NCI-H1048 (cell line): ENCODE data around the gene PATE4.
A peak's percentile ranks its signal among the peaks of the same experiment; 100 is the strongest.
"Not testable (repeated sequence)": the region's sequence is repeated elsewhere in the genome, so short reads cannot be mapped to it uniquely, and the experiment has no call there.

Source experiments
- DNase-seq: peaks from one replicate; lab custom pipeline; 2025; lab: John Stamatoyannopoulos, UW

The PATE4 gene, protein sequence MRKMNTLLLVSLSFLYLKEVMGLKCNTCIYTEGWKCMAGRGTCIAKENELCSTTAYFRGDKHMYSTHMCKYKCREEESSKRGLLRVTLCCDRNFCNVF

DNA sequence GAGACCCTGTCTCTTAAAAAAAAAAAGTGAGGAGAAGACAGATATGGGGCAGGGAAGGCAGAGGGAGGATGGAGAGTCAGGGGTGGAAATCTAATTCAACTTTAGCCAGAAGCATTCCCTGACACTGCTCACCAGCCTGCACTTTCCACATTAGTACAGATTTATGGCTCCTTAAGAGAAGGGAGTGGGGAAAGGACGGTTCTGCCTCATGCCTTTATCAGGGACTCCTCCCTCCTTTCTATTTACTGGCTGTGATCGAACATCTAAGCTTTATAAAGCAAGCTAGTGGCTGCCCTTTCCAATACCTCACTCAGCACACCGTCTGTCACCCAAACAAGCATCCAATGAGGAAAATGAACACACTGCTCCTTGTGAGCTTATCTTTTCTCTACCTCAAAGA lies at the start of gene PATE4:
TSS of gene PATE4 (plus strand) at position 301 of the 400 bp plus-strand sequence. CDS start at position 345, 44 bp downstream.
- DNase-seq, result no peak

DNA sequence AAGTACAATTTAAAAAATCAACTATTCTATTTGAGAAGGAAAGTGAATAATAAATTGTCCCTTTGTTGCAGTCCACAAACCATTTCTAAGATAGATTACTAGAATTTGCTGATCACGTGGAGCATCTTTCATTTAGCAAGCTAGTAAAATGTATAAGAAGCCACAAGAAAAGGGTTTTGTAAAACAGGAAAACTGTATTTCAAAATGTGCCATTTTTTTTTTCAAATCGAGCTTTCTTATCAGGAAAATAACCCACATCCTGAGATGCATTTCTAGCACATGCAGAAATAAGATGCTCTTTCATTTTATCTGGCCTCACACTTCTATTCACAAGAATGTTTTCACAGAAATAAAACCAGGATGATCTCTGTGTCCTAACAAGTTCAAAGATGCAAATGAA lies 48.4 kb upstream of the PATE4 start:
- DNase-seq, result no peak

DNA sequence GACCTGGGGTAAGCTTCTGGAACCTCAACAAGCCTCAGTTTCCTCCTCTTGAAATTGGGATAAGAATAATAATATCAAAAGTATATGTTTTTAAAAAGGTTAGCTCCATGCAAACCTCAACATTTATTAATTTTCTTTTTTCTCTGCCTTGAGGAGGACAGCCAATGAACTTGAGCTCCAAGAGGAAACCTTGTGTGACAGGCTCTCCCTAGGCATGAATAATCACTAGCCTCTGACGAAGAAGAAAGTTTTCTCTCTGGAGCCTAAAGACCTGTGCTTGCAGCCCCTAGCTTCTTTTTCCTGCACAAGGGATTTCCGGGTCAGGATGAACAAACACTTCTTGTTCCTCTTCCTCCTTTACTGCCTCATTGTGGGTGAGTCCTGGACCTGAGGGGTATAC lies 45.3 kb upstream of the PATE4 start, which contains the start of gene PATE3:
TSS of gene PATE3 (plus strand) at position 301 of the 400 bp plus-strand sequence. CDS start at position 326, 25 bp downstream.
- no peak for DNase-seq

DNA sequence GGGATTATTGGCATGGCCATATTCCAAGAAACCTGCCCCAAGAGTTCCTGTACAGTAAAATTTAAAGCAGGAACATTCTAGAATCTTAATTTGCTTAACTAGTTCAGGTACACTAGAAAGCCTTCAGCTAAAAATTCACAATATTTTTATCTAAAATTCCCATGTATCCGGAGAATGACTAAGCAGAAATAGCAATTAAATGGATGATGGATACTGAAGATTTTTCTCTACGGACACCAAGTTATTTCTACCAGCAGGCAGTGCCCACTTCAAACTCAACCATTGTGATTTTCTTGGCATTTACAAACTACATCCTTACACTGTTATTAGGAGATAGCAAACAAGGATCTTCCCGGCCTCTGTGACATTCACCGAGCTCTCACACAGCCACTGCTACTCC lies 42.3 kb upstream of the PATE4 start:
- DNase-seq, result no peak

DNA sequence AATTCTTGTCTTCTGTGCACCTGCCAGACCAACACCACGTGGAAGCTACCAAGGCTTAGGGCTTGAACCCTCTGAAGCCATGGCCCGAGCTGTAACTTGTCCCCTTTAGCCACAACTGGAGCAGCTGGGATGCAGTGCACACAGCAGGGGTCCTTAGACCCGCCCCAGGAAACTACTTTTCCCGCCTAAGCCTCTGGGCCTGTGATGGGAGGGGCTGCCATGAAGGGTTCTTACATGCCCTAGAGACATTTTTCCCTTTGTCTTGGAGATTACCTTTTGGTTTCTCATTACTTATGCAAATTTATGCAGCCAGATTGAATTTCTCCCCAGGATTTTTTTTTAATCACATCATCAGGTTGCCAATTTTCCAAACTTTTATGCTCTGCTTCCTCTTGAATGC lies 35.5 kb upstream of the PATE4 start:
- DNase-seq, result no peak

DNA sequence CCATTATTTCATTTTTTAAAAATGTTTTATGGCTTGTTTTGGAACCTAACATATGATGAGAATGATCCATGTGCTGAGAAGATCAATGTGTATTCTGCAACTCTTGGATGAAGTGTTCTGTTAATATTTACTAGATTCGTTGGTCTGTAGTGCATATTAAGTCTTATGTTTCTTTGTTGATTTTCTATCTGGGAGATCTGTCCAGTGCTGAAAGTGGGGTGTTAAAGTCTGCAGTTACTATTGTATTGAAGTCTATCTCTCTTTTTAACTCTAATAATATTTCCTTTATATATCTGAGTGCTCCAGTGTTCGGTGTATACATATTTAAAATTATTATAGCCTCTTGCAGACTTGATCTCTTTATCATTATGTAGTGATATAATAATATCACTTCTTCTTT lies 33.3 kb upstream of the PATE4 start:
- DNase-seq, result no peak

DNA sequence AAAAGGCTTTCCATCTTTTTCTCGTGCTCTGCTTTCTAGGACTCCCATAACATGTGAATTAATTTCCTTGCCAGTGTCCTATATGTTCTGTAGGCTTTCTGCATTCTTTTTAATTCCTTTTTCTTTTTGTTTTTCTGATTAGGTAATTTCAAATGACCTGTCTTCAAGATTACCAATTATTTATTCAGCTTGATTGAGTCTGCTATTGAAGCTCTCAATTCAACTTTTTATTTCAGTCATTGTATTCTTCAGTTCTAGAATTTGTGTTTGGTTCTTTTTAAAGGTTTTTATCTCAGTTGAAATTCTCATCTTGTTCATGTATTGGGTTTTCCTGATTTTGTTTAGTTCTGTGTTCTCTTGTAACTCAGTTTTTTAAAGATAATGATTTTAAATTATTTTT lies 30.7 kb upstream of the PATE4 start:
- DNase-seq, result no peak

DNA sequence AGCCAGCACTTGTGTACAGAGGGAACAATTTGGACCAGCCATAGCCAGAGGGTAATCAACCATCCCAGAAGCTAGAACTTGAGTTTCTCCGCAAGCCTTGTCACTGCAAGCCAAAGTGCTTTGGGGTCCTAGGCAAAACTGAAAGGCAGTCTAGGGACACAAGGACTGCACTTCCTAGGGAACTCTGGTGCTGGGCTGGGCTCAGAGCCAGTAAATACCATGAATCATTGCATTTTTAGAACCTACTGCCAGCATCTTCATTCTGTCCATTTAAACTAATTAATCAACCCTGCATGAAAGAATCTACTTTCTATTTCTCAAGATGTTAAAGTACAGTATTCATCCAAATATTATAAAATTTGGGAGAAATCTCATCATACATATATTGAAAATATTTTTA lies 25.2 kb upstream of the PATE4 start:
- no peak for DNase-seq

DNA sequence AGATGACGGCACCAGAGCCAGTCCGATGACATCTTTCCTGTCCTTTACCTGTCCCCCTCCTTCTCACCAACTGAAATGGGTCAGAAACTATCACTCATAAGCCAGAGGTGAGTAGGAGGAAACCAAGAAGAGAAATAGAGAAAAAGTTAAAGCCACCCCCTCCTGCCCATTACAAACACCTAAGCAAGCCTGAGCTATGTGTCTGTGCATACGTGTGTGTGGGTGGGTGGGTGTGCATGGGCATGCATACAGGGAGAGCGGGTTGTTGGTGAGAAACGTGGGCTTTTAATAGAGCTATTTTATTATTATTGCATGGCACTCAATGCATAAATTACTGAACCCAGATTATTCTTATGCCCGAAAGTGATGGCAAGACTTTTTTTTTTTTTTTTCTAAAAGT lies 2.6 kb downstream of the PATE4 start:
- DNase-seq, result no peak

DNA sequence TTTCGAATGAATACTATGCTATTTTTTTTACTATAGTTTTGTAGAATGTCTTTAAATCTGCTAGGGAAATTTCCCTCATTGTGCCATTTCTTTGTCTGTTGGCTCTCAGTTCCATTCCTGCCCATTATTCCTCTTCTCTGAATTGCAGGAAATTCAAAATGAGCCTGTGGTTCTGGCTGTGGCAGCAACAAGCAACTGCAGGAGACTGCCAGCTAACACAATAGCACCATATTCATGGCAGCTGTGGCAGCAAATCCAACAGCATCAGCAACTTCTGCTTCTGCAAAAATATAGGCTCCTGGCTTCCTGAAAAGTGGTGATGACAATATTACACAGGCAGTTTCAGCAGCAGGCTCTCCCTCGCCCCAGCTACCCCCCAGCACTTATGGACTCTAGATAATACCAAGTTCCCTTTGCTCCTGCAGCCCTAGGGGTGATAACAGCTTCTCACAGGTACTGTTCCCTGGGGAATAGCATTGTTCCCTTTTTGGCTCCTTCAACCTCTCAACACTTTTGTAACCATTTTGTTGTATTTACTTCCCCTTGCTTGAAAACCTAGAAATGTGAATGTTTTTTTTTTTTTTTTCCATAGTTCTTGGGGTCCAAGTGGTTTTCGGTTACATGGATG lies 9.3 kb downstream of the PATE4 start:
- DNase-seq, result no peak

DNA sequence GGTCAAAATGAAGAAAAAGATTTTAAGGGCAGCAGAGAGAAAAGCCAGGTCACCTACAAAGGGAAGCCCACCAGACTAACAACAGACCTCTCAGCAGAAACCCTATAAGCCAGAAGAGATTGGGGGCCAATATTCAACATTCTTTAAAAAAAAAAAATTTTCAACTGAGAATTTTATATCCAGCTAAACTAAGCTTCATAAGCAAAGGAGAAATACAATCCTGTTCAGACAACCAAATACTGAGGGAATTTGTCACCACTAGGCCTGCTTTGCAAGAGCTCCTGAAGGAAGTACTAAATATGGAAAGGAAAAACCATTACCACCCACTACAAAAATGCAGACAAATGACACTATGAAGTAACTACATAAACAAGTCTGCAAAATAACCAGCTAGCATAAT lies 13.1 kb downstream of the PATE4 start:
- no peak for DNase-seq

DNA sequence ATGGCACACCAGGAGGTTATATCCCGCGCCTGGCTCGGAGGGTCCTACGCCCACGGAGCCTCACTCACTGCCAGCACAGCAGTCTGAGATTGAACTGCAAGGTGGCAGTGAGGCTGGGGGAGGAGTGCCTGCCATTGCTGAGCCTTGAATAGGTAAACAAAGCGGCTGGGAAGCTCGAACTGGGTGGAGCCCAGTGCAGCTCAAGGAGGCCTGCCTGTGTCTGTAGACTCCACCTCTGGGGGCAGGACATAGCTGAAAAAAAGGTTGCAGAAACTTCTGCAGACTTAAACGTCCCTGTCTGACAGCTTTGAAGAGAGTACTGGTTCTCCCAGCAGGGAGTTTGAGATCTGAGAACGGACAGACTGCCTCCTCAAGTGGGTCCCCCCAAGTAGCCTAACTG lies 24.6 kb downstream of the PATE4 start:
- DNase-seq, result not testable (repeated sequence)

DNA sequence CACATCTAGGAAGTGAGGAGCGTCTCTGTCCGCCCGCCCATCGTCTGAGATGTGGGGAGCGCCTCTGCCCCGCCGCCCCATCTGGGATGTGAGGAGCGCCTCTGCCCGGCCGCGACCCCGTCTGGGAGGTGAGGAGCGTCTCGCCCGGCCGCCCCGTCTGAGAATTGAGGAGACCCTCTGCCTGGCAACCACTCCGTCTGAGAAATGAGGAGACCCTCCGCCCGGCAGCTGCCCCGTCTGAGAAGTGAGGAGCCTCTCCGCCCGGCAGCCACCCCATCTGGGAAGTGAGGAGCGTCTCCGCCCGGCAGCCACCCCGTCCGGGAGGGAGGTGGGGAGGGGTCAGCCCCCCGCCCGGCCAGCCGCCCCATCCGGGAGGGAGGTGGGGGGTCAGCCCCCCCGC lies 29.7 kb downstream of the PATE4 start:
- DNase-seq, result not testable (repeated sequence)

DNA sequence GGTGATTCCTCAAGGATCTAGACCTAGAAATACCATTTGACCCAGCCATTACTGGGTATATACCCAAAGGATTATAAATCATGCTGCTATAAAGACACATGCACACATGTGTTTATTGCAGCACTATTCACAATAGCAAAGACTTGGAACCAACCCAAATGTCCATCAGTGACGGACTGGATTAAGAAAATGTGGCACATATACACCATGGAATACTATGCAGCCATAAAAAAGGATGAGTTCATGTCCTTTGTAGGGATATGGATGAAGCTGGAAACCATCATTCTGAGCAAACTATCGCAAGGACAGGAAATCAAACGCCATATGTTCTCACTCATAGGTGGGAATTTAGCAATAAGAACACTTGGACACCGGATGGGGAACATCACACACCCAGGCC lies 32.2 kb downstream of the PATE4 start:
- DNase-seq, result not testable (repeated sequence)

DNA sequence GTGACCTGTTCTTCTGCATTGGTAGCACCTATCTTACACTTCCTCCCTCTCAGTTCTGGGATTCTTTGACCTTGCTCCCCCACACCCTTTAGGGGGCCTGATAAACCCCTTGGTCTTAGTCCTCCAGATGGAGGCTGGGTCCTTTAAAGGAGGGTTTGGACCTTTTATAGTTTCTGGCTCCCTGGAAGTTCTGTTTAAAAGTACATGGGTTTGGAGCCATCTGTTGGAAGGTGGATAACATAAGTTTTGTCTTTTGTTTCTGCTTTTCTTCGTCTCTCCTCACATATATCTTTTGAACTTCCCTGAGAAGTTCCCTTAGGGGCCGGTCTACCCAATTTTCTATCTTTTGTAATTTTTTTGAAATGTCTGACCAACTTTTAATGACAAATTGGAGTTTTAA lies 36.4 kb downstream of the PATE4 start:
- no peak for DNase-seq

DNA sequence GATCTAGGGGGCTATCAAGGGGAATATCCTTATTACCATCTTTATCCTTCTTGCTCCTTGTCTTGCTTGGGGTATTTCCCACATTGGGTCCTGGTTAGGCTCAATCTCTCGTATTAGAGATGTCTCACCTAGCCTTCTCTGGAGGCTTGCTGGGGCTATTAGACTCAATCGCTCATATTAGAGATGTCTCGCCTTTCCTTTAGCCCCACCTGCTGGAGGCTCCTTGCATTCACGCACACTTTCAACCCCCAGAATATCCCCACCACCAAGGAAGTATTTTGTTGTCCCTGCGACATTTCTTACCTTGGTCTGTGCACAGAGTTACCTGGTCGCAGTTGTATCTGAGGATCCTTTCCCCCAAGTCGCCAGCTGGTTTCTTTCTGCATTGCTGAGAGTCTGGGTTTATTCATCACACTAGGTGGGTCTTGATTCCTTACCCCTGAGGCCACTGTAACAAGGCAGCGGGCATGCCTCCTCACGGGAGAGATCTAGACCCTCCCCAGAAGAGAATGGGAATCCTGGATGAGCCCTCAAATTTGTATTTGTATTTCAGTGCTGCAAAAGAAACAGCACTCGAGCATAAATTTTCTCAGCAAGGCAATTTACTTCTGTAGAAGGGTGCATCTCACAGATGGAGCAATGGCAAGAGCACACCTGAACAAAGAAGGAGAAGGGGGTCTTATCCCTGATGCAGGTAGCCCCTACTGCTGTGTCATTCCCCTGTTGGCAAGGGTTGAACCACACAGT lies 38.4 kb downstream of the PATE4 start:
- DNase-seq, result peak; percentile 1

DNA sequence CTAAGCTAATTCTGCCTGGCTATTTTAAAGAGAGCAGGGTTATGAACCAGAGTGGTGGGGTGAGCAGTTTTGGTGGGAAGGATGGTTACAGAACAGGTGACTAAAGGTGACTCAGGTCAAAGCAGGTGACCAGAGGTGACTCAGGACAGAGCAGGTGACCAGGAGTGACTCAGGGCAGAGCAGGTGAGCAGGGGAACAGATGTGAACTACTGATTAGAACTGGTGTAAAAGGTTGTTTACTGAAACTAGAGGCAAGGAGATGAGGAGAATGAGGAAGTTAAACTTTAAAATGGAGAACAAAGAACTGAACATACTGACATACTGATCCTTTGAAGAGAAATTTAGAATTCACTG lies 39.0 kb downstream of the PATE4 start:
- no peak for DNase-seq

DNA sequence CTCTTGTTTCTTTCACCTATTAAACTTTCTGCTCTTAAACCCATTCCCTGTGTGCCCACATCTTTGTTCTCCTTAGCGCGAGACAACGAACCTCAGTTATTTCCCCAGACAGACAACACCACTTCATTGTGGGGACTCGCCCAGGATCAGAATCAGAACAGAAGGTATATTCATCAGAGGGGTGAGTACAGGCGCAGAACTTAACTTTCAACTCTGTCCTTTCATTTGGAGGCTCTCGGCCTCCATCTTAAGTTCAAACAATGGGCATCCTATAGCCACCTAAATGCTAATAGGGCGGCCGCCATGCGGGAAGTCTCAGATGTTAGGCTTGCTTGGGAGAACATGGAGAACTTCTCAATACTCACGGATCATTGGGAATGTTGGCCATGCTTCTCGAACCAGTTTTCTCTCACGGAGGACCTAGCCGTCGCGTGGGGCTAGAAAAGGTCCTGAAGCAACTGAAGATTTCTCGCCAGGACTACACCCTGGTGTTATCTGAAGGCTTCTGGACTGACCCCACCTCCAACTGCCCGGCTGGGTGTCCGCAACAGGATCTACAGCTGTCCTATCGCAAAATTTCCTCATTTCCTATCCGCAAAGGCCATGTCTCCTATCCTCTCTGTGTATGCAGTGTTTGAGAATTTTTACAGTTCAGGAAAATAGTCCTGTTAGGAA lies 40.9 kb downstream of the PATE4 start:
- DNase-seq, result no peak

DNA sequence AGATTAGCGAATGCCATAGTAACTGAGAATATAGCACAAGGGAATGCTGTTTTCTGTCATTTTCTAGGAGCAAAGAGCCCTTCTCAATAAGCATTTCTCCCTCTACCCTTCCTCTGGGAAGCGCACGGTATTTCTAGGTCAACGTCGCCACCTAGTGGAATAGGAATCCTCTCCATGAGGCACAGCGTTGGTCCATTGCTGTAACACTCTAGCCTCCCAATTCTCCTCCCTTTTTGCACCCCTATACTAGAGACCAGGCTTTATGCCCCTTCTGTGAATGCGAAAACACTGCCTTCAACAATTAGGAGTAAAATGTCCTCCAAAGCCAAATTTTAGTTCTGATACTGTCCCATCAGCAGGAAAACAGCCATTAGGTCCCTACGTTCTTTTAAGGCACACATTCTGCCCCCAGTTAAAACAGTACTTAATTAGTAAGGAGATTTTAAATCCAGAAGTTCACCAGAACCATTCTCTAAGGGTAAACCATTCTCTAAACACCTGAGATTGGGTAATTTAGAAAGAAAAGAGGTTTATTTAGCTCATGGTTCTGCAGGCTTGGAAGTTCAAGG lies 41.5 kb downstream of the PATE4 start:
- DNase-seq, result peak; percentile 5

DNA sequence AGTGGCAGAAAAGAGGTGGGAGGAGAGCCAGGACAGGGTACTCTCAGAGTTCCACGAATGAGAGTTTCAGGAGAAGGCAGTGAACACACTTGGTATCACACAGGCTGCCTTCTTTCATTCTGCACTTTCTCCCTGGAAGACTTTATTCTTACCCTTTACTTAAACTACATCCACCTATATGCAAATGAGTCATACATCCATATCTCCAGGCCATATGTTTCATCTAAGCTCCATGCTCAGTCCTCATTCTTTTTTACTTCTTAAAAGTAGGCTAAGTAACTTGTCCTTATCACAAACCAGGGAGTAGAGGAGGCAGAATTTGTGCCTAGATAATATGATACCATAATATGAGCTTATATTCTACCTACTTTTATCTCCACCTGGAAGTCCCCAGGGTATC lies 48.2 kb downstream of the PATE4 start:
- DNase-seq, result no peak

DNA sequence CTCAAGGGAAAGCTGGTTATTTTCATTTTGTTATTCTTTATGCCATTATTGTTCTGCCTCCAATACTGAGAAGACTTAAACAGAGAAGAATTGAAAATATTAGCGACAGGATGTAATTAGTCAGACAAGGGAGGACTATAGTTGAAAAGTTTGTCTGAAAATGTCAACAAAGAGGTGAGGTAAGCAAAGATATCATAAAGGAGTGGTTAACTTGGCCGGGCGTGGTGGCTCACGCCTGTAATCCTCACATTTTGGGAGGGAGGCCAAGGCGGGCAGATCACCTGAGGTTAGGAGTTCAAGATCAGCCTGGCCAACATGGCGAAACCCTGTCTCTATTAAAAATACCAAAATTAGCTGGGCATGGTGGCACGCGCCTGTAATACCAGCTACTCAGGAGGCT lies 50.3 kb downstream of the PATE4 start:
- DNase-seq, result no peak

DNA sequence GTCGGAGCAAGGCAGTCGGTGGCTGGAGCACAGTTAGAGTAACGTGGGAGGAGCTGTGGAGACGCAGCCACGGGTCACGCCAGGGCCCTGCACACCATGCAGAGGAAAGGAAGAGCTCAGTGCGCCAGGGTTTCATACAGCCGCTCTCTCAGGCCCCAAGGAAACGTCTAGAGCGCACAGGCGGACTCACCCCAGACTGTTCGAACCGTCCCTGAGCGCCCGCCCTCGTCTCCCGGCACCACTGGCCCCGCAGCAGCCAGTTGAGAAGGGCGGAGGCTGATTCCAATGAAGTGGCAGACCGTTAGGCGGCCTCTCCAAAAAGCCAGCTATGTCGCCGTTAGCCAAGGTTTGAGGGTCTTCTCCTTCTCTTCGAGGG lies 53.9 kb downstream of the PATE4 start:
- DNase-seq, result no peak
